ENCODE results near the gene CDHR2.

CDHR2 gene

DNA sequence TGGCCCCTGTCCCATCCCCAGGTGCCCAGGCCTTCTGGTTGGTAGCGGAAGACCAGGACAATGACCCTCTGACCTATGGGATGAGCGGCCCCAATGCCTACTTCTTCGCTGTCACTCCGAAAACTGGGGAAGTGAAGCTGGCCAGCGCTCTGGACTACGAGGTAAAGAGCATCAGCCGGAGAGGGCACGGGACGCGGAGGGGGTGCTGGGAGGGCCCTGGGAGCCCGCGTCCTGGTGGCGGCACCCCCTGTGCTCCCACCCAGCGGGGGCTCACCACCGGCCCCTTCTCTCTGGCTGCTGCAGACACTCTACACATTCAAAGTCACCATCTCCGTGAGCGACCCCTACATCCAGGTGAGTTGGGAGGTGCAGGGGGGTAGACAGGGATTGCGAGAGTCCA, 19.5 kb downstream of the CDHR2 start:
- no peak overlapping the region for H3K4me3 ChIP-seq (ENCODE audit: low read depth, low read length)
- TF ChIP-seq, protein P1, sequence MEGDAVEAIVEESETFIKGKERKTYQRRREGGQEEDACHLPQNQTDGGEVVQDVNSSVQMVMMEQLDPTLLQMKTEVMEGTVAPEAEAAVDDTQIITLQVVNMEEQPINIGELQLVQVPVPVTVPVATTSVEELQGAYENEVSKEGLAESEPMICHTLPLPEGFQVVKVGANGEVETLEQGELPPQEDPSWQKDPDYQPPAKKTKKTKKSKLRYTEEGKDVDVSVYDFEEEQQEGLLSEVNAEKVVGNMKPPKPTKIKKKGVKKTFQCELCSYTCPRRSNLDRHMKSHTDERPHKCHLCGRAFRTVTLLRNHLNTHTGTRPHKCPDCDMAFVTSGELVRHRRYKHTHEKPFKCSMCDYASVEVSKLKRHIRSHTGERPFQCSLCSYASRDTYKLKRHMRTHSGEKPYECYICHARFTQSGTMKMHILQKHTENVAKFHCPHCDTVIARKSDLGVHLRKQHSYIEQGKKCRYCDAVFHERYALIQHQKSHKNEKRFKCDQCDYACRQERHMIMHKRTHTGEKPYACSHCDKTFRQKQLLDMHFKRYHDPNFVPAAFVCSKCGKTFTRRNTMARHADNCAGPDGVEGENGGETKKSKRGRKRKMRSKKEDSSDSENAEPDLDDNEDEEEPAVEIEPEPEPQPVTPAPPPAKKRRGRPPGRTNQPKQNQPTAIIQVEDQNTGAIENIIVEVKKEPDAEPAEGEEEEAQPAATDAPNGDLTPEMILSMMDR (IDR thresholded peaks at IDR 0.05; ENCODE audit: insufficient read depth, low read depth, low read length, missing control alignments), result no peak
- no peak for DNase-seq (ENCODE audit: low read depth)

DNA sequence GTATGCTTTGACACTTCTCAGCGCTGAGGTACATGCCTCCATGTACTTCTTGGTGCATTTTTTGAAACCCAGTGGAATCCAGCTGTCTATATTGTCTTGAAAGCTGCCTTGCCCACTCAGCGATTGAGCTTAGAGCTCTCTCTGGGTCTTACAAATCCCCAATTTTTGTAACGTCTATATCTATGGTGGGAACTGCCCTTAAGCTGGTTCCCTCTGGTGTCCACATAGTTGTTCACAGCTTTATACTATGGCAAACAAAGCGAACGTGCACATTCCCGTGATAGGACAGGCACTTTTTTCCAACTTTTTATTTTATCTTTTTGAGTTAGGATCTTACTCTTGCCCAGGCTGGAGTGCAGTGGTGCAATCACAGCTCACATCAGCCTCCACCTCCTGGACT, 20.9 kb downstream of the CDHR2 start:
- DNase-seq (ENCODE audit: low read depth), result no peak
- TF ChIP-seq, protein P1 (IDR thresholded peaks at IDR 0.05; ENCODE audit: insufficient read depth, low read depth, low read length, missing control alignments), result no peak
- H3K4me3 ChIP-seq (ENCODE audit: low read depth, low read length), result no peak overlapping the region

DNA sequence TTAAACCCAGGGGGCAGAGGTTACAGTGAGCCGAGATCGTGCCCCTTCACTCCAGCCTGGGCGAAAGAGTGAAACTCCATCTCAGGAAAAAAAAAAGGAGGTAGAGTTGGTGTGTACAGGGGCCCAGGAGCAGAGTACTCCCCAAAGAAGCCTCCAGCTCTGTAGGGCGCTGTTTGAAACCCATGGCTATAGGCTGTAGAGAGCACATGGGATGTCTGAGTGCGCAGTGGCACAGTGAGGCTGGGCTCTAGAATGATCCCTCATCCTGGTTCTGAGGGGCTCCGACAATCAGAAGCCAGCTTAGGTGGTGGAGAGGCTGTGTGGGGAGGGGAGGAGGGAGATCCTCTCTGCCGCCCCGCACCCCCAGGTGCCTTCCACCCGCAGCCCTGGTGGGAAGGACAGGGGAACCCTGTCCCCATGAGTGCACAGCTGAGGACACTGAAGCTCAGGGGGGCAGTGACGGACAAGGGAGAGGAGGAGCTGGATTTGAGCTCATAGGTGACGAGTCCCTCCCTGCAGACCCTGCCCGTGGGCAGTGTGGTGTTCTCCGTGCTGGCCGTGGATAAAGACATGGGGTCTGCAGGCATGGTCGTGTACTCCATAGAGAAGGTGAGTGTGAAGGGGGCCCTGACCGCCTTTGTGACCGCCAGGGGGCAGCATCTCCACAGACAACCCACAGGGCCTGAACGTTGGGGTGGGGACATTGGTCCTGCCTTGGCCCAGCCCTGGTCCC, 24.6 kb downstream of the CDHR2 start:
- peak; percentile 71 for DNase-seq (ENCODE audit: low read depth)

DNA sequence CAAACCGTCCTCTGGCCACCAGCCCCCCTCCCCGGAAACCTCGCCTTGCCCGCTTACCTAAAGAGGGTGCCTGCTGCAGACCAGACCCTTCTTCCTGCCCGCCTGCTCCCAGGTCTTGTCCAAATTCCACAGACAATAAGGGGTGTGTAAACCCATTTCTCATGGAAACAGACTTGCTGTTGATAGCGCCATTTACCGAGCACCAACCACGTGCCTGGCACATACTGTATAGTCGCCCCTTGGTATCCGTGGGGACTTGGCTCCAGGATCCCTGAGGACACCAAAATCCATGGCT, 25.1 kb downstream of the CDHR2 start:
- no peak overlapping the region for H3K4me3 ChIP-seq (ENCODE audit: low read depth, low read length)
- DNase-seq (ENCODE audit: low read depth), result no peak
- TF ChIP-seq, protein P1 (IDR thresholded peaks at IDR 0.05; ENCODE audit: insufficient read depth, low read depth, low read length, missing control alignments), result no peak

More for the DNA sequence above, 24.6 kb downstream of the CDHR2 start:
- TF ChIP-seq, protein P1 (IDR thresholded peaks at IDR 0.05; ENCODE audit: insufficient read depth, low read depth, low read length, missing control alignments), result peak; percentile 91
- H3K4me3 ChIP-seq (ENCODE audit: low read depth, low read length), result no peak overlapping the region

DNA sequence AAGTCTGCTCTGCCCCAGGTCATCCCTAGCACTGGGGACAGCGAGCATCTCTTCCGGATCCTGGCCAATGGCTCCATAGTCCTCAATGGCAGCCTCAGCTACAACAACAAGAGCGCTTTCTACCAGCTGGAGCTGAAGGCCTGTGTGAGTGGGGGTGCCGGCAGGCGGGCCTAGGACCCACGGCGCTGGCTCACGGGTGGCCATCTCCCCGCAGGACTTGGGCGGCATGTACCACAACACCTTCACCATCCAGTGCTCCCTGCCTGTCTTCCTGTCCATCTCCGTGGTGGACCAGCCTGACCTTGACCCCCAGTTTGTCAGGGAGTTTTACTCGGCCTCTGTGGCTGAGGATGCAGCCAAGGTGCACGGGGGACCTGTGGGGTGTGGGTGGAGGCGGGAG, 25.9 kb downstream of the CDHR2 start:
- no peak for DNase-seq (ENCODE audit: low read depth)
- TF ChIP-seq, protein P1 (IDR thresholded peaks at IDR 0.05; ENCODE audit: insufficient read depth, low read depth, low read length, missing control alignments), result no peak

DNA sequence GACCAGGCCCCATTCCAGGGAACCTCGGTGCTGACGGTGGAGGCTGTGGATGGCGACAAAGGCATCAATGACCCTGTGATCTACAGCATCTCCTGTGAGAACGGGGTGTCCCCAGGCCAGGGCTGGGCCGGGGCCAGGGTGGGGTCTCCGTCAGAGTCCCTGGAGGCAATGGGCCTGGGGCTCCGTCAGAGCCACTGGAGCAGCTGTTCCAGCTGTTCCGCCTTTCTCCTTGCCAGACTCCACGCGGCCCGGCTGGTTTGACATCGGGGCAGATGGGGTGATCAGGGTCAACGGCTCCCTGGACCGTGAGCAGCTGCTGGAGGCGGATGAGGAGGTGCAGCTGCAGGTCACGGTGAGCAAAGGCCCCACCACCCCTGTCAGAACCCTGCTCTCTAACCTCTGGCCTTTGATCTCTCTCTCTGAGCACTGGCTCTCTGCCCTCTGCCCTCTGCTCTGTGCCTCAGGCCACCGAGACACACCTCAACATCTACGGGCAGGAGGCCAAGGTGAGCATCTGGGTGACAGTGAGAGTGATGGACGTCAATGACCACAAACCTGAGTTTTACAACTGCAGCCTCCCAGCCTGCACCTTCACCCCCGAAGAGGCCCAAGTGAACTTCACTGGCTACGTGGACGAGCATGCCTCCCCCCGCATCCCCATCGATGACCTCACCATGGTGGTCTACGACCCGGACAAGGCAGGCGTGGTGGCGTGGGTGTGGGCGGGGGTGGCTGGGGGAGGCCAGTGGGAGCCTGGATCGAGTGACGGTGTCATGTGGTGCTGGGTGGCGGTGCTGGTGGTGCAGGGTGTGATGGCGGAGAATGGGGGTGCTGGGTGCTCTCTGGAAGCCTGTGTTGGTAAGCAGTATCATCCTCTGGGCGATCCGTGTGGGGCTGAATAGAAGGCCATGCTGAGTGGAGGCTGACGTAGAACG, 26.6 kb downstream of the CDHR2 start:
- H3K4me3 ChIP-seq (ENCODE audit: low read depth, low read length), result no peak overlapping the region
- TF ChIP-seq, protein P1 (IDR thresholded peaks at IDR 0.05; ENCODE audit: insufficient read depth, low read depth, low read length, missing control alignments), result no peak
- no peak for DNase-seq (ENCODE audit: low read depth)

More for the DNA sequence above, 25.9 kb downstream of the CDHR2 start:
- no peak overlapping the region for H3K4me3 ChIP-seq (ENCODE audit: low read depth, low read length)

Measured in GM12865 (cell line).